Left renal pelvis (tissue), 4 donors: Measurements from ENCODE around the gene PCSK2. TPM values are rescaled to one million over a fixed set of nuclear protein-coding genes. Genes with fewer than 3 reads are reported as not detected.

ENCODE experiments used
- DNase-seq, 4 donors: peaks; one replicate each; pipeline ENCODE4 v3.0.0-alpha.2; 2013; ENCODE audit warnings: low read depth in 4 of 4, low spot score in 3 of 4
- polyA plus RNA-seq, 4 donors: library from polyadenylated mRNA; unstranded; fragments of 120-200 nt; gene quantifications; one replicate each; pipeline ENCODE4 v1.2.1, GENCODE V29; 2013; ENCODE audit not compliant: insufficient read length in 4 of 4

Gene PCSK2
- polyA plus RNA-seq, 4 donors = 0.60 to 1.9 (median 1.3) TPM

GRCh38 chr20:17469246-17470030 is 242.6 kb downstream of the PCSK2 start:
- no peak for DNase-seq

GRCh38 chr20:17470521-17470920 is 243.7 kb downstream of the PCSK2 start:
- DNase-seq = no peak

DNA sequence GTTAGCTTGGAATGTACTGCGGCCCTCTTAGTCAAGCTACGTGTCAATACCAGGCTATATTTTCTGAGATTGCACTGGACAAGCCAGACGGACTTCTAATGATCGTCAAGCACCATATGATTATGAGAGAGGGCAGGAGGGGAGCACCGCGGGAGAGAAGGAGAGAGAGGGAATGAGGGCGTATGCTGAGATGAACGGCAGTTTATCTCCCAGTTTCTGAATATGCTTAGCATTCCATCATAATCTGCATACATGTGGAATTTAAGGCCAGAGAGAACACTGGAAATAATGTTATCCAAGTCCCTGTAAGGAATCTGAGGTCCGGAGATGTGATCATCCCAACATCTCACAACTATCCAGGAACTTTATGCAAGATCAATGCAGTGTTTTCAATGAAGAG is 244.1 kb downstream of the PCSK2 start:
- DNase-seq = no peak

- no peak for DNase-seq
Measured at GRCh38 chr20:17471606-17472187, 244.9 kb downstream of the PCSK2 start.

DNA sequence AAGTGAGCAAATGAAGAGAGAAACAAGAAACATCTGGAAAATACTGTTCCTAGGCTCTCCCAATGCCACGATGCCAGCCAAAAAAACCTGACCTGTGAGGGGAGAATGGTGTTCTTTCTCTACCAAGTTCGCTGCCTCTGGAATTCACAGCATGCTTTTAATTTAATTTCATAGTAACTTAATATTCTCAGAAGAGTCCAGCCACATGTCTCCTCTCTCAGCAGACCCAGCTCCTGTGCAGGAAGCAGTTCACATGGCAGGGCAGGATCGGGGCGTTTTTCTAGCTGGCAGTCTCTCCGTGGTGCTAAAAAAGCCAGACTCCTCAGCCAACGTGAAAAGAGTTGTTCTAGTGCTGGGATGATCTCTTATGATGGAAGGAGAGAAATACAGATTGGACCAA is 246.8 kb downstream of the PCSK2 start:
- no peak for DNase-seq

GRCh38 chr20:17479063-17479657 is 252.3 kb downstream of the PCSK2 start:
- DNase-seq = no peak

GRCh38 chr20:17480696-17481095 is 253.9 kb downstream of the PCSK2 start:
- no peak for DNase-seq

DNA sequence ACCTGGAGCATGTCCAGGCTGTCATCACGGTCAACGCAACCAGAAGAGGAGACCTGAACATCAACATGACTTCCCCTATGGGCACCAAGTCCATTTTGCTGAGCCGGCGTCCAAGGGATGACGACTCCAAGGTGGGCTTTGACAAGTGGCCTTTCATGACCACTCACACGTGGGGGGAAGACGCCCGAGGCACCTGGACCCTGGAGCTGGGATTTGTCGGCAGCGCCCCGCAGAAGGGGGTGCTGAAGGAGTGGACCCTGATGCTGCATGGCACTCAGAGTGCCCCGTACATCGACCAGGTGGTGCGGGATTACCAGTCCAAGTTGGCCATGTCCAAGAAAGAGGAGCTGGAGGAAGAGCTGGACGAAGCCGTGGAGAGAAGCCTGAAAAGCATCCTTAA is 254.8 kb downstream of the PCSK2 start:
- DNase-seq = no peak

- DNase-seq = no peak
Measured at GRCh38 chr20:17482536-17482935, 255.7 kb downstream of the PCSK2 start.

GRCh38 chr20:17485017-17485416 is 258.2 kb downstream of the PCSK2 start:
- no peak for DNase-seq

DNA sequence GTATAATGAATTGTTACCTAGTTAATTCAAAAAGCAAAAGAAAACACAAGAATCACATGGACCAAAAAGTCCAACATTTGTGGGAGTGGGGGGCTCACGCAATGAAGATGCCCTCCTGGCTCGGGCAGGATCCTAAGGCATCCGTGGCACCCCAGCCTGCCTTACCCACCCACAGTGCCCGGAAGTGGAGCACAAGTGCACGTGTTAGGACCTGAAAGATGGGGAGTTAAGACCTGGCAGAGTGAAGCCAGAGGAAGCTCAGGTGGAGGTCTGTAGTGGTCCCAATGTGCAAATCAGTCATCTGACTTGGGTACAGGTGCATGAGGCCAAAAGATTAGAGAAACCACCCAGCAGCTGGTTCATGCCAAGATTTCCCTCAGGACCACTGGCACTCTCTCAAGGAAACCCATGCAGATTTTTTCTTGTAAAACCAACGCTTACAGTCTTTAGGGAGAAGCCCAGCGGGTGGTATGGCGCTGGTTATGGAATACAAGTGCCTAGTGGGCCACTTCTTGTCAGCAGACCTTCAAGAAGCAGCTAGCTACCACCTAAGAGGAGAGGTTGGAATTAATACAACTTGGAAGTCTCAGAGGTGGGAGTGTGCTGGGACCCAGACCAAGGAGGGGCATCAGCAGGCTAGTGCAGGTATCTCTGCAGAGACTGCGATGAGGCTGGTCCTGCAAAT is 262.2 kb downstream of the PCSK2 start:
- DNase-seq = no peak

DNA sequence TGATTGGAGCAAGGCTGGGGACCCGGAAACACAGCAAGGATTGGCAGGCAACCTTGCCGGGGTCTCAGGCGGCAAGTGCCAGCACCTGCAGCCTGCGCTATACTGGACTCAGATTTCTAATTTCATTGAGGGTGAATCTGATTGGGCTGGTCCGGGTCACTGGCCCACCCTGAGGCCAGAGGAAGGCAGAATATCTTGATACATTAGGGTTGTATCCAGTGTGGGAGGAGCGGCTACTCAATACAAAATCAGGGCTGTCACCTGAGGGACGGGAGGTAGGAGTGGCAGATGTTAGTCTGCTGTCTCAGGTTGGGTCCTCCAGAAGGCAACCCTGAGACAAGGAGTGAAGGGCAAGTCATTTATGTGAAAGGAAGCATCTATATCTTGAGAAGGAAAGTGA is 263.7 kb downstream of the PCSK2 start:
- DNase-seq = no peak

- DNase-seq = no peak
Measured at GRCh38 chr20:17491041-17491440, 264.2 kb downstream of the PCSK2 start.

GRCh38 chr20:17491488-17491887 is 264.6 kb downstream of the PCSK2 start:
- no peak for DNase-seq

- DNase-seq = no peak
Measured at GRCh38 chr20:17493173-17493572, 266.3 kb downstream of the PCSK2 start.

DNA sequence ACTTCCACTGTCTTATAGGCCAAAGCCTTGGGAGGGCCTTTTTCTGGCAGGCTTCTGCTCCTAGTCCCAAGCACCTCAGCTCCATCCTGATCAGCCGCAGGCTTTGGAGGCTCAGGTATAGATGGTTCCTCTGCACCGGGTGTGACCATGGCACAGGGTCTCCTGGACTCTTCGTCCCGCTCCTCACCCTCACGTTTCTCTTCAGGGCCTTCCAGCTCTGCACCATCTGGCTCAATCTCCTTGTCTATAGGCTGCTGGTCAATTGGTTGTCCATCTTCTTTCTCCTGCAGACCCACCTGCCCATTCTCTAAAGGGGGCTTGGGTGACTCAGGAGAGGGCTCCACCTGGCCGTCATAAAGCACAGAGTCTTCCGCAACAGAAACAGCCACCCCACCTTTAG is 267.4 kb downstream of the PCSK2 start:
- no peak for DNase-seq

DNA sequence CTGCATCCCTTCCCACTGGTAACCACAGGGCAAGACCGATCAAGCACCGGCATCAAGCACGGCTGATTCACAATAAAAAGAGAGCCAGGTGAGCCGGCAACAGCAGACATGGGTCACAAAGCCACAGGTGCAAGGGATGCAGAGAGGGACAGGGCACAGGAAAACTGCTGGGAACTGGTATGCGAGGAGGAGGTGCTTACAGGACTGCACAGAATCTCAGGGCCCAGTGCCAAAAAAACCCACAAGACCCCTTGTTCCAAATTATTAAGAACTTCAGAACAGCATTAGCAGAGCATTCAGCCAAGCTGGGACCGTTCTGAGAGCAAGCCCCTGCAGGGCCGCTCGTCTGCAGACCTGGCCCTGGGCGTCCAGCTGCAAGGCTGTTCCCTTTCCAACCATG is 269.0 kb downstream of the PCSK2 start:
- DNase-seq = no peak

DNA sequence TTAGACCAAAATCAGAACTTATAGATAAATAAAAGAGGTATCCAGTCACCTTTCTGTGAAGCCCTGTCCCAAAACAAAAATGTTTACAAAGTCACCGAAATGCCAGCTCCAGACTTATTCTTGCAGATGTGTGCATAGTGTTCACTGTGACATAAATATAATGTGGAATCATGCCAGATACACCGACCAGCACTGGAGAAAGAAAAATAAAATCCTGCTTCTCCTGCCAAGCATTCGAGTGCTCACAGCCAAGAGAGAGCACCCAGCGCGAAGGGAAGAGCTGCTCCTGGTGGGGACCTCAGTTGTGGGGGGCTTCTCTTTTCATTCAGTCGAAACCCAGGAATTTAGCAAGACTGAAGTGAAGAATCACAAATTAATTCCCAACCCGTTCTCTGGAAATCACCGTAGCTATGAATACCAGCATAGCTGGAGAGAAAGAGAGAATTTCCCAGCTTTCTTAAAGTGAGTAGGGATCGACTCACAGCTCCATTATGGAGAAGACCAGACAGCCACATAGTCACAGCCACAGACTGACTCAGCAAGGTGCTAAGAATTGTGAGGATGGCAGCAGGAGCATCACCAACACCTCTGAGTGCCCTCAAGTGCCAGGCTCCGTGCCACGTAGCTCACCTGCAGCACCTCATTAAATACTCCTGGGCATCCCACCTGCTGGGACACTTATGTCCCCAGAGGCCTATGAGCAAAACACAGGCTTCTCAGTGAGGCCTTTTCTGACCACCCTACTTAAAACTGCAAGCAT is 271.2 kb downstream of the PCSK2 start:
- DNase-seq = no peak

DNA sequence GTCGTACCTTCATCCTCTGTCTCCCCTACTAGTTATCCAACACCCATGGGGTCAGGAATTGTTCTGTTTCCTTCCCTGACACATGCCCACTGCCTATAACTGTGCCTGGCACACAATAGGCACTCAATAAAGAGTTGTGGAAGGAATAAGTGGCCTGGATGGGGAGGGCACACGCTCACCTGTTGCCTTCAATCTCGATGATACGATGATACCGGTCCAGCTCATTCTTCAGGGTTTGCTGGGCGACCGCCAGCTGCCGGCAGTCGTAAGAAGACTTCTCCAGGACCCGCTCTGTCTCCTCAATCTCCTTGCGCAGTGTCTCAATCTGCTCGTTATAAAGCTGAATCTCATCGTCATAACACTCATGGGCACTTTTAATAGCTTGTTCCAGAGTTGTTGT is 271.8 kb downstream of the PCSK2 start:
- no peak for DNase-seq

DNA sequence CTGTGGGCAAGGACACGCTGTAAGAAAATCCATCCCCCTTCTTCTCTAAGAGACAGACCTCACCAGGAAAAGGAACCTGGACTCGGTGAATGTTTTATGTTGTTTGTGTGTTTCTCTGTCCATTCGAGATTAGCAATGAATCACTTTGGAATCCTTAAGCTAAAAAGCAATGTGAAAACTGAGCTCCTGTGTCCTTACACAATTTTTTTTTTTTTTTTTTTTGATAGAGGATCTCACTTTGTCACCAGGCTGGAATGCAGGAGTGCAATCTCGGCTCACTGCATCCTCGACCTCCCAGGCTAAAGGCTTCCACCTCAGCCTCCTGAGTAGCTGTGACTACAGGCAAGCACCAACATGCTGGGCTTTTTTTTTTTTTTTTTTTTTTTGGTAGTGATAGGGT is 272.2 kb downstream of the PCSK2 start:
- DNase-seq = no peak

GRCh38 chr20:17500271-17500670 is 273.4 kb downstream of the PCSK2 start:
- DNase-seq = no peak
